ENCODE measurements around the gene SRBD1. TPM values are rescaled to one million over a fixed set of nuclear protein-coding genes. Genes with fewer than 3 reads are reported as not detected.

The SRBD1 gene
- polyA plus RNA-seq, 1 experiment, result 2.7 TPM

DNA sequence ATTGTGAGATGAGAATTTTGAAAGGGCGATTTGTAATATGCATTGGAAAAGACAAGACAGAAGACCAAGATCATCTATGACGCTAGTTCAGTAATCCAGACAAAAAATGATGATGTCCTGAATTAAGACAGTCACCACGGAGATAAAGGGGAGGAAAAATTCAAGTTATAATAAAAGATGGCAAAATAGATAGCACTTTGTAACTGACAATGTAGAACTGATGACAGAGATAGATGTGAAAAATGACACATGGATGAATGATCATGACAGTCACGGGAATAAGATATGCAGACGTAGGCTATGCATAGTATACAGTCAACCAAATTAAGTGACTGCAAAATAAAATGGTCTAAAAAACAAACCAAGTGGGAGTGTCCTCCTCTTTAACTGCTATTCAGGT lies 59.2 kb downstream of the SRBD1 start:
- no peaks in the 10 kb centered on the region for H3K36me3 ChIP-seq (ENCODE audit: control insufficient read depth, insufficient read depth, low read length)
- TF ChIP-seq, protein P1, sequence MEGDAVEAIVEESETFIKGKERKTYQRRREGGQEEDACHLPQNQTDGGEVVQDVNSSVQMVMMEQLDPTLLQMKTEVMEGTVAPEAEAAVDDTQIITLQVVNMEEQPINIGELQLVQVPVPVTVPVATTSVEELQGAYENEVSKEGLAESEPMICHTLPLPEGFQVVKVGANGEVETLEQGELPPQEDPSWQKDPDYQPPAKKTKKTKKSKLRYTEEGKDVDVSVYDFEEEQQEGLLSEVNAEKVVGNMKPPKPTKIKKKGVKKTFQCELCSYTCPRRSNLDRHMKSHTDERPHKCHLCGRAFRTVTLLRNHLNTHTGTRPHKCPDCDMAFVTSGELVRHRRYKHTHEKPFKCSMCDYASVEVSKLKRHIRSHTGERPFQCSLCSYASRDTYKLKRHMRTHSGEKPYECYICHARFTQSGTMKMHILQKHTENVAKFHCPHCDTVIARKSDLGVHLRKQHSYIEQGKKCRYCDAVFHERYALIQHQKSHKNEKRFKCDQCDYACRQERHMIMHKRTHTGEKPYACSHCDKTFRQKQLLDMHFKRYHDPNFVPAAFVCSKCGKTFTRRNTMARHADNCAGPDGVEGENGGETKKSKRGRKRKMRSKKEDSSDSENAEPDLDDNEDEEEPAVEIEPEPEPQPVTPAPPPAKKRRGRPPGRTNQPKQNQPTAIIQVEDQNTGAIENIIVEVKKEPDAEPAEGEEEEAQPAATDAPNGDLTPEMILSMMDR (IDR thresholded peaks at IDR 0.05; ENCODE audit: insufficient read depth, low read depth, low read length), result no peak
- no peak for DNase-seq (ENCODE audit: low read depth)
- ChIA-PET CTCF (interaction anchor here (0.7 kb wide), 1 partner anchor 36 kb away, joined by 3 read pairs; no protein-coding TSS in a partner anchor), POLR2A (no interaction called here)
- no peak overlapping the region for H3K4me3 ChIP-seq (ENCODE audit: low read depth, low read length)
- H3K27me3 ChIP-seq (ENCODE audit: control insufficient read depth, insufficient read depth, low read length), result no peaks in the 10 kb centered on the region

DNA sequence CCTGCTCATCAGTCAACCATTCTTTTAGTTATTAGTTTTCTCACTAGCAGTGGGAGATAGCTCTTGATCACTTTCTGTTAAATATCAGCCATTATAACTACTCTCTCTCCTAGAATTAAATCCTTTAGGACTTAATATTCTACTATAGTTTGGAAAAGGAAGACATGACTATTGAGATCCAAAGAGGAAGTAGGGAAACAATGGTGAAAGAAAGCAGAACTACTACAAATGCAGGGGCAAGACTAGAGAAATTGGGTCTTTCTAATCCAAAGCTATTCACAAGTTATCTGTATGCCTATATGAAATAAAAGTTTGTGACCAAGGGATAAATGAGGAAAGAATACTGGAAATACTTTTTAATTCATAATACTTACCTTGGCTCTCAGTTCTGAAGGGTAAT lies 65.1 kb downstream of the SRBD1 start:
- Histone ChIP-seq H3K4me3 (ENCODE audit: low read depth, low read length) (no peak overlapping the region), H3K36me3 (ENCODE audit: control insufficient read depth, insufficient read depth, low read length) (peaks cover 3% of the 10 kb centered on the region; the same call in 1 of the 2 replicates), H3K27me3 (ENCODE audit: control insufficient read depth, insufficient read depth, low read length) (no peaks in the 10 kb centered on the region)
- DNase-seq (ENCODE audit: low read depth), result no peak
- TF ChIP-seq, protein P1 (IDR thresholded peaks at IDR 0.05; ENCODE audit: insufficient read depth, low read depth, low read length), result no peak
- ChIA-PET CTCF (no interaction called here), POLR2A (no interaction called here)

GRCh38 chr2:45543257-45543656 lies 67.8 kb downstream of the SRBD1 start:
- TF ChIP-seq, protein P1 (IDR thresholded peaks at IDR 0.05; ENCODE audit: insufficient read depth, low read depth, low read length), result no peak
- no peaks in the 10 kb centered on the region for H3K27me3 ChIP-seq (ENCODE audit: control insufficient read depth, insufficient read depth, low read length)
- POLR2A ChIA-PET, result no interaction called here
- no peak overlapping the region for H3K4me3 ChIP-seq (ENCODE audit: low read depth, low read length)
- DNase-seq (ENCODE audit: low read depth), result no peak
- CTCF ChIA-PET, result no interaction called here
- H3K36me3 ChIP-seq (ENCODE audit: control insufficient read depth, insufficient read depth, low read length), result peaks cover 6% of the 10 kb centered on the region

- CTCF ChIA-PET, result no interaction called here
- no peak for DNase-seq (ENCODE audit: low read depth)
- H3K4me3 ChIP-seq (ENCODE audit: low read depth, low read length), result no peak overlapping the region
- TF ChIP-seq, protein P1 (IDR thresholded peaks at IDR 0.05; ENCODE audit: insufficient read depth, low read depth, low read length), result no peak
- no peaks in the 10 kb centered on the region for H3K27me3 ChIP-seq (ENCODE audit: control insufficient read depth, insufficient read depth, low read length)
- H3K36me3 ChIP-seq (ENCODE audit: control insufficient read depth, insufficient read depth, low read length), result peaks cover 6% of the 10 kb centered on the region
- POLR2A ChIA-PET, result no interaction called here
Measured at GRCh38 chr2:45542013-45542412, 69.1 kb downstream of the SRBD1 start.

DNA sequence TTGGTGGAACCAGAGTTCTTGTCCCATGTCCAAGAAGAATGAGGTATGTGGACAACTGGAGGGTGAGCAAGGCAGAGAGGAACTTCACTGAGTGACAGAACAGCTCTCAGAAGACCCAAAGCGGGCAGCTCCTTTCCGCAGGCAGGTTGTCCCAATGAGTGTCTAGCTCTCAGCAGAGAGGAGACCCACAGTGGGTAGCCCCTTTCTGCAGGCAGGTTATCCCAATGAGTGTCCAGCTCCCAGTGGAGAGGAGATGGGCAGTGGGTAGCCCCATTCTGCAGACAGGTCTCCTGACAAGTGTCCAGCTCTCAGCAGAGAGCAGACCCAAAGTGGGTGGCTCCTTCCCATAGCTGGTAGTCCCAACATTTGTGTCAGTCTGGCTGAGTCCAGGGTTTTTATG lies 69.6 kb downstream of the SRBD1 start:
- POLR2A ChIA-PET, result no interaction called here
- Histone ChIP-seq H3K27me3 (ENCODE audit: control insufficient read depth, insufficient read depth, low read length) (no peaks in the 10 kb centered on the region), H3K4me3 (ENCODE audit: low read depth, low read length) (no peak overlapping the region), H3K36me3 (ENCODE audit: control insufficient read depth, insufficient read depth, low read length) (peaks cover 6% of the 10 kb centered on the region)
- TF ChIP-seq, protein P1 (IDR thresholded peaks at IDR 0.05; ENCODE audit: insufficient read depth, low read depth, low read length), result no peak
- no peak for DNase-seq (ENCODE audit: low read depth)
- CTCF ChIA-PET, result no interaction called here

Data from BJ (cell line).